ENCODE measurements around the gene RTKN2.

Gene RTKN2

DNA sequence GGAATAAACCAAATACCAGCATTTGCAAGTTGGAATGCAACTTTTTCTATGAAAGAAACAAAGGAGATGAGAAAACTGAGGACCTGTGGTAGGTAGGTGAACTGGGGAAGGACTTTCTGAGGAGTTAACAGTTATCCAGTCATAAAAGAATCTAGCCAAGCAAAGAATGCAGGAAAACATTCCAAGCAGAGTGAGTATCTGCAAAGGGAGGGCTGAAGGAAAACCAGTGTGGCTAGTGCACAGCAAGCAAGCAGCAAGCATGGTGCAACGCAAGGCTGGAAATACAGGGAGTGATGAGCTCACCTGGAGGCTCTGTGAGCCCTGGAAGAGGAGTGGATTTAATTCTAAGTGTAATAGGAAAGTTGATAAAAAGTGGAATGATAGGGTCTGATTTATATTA lies 44.0 kb downstream of the RTKN2 start:
- 92% methylated on average over 1 of the region's 1 CpG for WGBS
- Histone ChIP-seq H3K4me1 (ENCODE audit: insufficient read depth, low read length) (no peaks in the 10 kb centered on the region), H3K9me3 (ENCODE audit: insufficient read depth, low read depth, low read length) (no peaks in the 10 kb centered on the region)

DNA sequence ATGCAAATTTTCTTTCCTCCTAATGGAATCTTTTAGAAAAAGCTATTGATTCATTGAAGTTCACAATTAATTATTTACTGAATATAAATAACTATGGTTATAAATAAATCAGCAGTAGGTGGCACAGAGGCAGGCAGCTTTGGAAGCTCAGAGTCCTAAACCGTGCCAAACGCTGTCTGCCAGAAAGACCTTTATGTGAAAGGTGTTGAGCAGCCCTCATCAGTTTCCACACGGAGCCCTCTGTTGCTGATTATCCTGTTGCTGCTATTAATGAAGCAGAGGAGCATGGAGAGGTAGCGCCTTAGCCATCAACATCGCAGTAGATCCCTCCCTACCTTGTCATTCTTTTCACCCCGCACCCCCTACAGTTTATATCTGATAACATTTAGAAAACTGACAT lies 51.0 kb downstream of the RTKN2 start:
- H3K27me3 ChIP-seq (ENCODE audit: insufficient read depth, low read length): no peaks in the 10 kb centered on the region
- H3K4me3 ChIP-seq (ENCODE audit: low read length): no peak overlapping the region
- no peak overlapping the region for H3K9ac ChIP-seq (ENCODE audit: low read depth, low read length)
- 79% methylated on average over 5 of the region's 6 CpGs for WGBS
- no peak overlapping the region for H3K27ac ChIP-seq (ENCODE audit: low read depth, low read length)
- no peaks in the 10 kb centered on the region for H3K9me3 ChIP-seq (ENCODE audit: insufficient read depth, low read depth, low read length)
- H3K4me1 ChIP-seq (ENCODE audit: insufficient read depth, low read length): no peaks in the 10 kb centered on the region
- H3K36me3 ChIP-seq (ENCODE audit: insufficient read depth, low read length): peaks cover 6% of the 10 kb centered on the region; the same call in 1 of the 2 replicates

More for the DNA sequence above, 44.0 kb downstream of the RTKN2 start:
- H3K27me3 ChIP-seq (ENCODE audit: insufficient read depth, low read length): no peaks in the 10 kb centered on the region
- no peak overlapping the region for H3K27ac ChIP-seq (ENCODE audit: low read depth, low read length)
- peaks cover 4% of the 10 kb centered on the region; the same call in 1 of the 2 replicates for H3K36me3 ChIP-seq (ENCODE audit: insufficient read depth, low read length)
- H3K9ac ChIP-seq (ENCODE audit: low read depth, low read length): no peak overlapping the region
- H3K4me3 ChIP-seq (ENCODE audit: low read length): no peak overlapping the region

DNA sequence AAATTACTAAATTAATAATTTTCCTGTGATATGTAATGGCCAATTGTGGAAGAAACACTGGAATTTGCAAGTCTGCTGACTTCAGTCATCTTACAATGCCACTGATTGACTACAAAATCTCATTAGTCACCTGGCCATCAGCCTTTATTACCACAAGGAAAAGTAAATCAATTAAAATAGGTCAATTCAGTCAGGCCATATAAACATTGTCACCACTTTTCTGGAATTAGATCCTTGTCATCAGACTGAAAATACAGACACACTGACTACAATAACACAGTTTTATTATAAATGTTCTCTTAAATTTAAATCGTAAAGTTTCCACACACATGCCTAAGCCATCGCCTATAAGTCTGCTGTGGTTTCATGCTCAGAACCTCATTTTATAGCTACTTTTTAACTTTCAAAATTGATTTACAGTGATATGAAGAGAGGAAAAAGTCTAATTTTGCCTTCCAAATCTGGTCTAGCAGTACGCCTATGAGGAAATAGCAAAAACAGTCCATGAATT lies 54.2 kb downstream of the RTKN2 start:
- H3K27me3 ChIP-seq (ENCODE audit: insufficient read depth, low read length): no peaks in the 10 kb centered on the region
- no peak overlapping the region for H3K4me3 ChIP-seq (ENCODE audit: low read length)
- 100% methylated on average over 3 of the region's 3 CpGs for WGBS
- H3K4me1 ChIP-seq (ENCODE audit: insufficient read depth, low read length): no peaks in the 10 kb centered on the region
- H3K27ac ChIP-seq (ENCODE audit: low read depth, low read length): no peak overlapping the region
- H3K9me3 ChIP-seq (ENCODE audit: insufficient read depth, low read depth, low read length): no peaks in the 10 kb centered on the region
- peaks cover 11% of the 10 kb centered on the region; the same call in 1 of the 2 replicates for H3K36me3 ChIP-seq (ENCODE audit: insufficient read depth, low read length)
- H3K9ac ChIP-seq (ENCODE audit: low read depth, low read length): no peak overlapping the region

DNA sequence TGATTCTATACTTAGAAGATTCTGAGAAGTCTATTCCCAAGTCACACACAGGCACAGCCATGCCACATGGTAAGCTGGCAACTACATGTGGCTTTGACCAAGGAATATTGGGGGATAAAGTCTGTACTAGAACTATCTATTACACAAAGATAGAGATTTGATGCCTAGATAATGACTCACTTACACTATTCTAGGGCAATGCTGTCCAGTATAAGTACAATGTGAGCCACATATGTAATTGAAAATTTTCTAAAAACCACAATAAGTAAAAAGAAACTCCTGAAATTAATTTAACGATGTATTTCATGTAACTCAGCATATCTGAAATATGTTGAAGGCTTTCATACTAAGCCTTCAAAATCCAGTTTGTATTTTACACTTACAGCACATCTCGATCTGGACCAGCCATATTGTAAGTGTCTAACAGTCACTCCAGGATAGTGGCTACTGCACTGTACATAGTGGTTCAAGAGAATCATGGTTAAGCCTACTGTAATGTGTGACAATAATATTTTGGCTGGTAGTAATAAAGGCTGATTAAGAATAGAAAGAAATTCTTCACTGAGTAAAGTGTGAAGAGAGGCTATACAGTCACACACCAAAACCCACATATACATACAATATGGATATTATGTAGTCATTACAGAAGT lies 62.8 kb downstream of the RTKN2 start:
- H3K4me3 ChIP-seq (ENCODE audit: low read length): no peak overlapping the region
- no peaks in the 10 kb centered on the region for H3K27me3 ChIP-seq (ENCODE audit: insufficient read depth, low read length)
- no peaks in the 10 kb centered on the region for H3K9me3 ChIP-seq (ENCODE audit: insufficient read depth, low read depth, low read length)
- H3K27ac ChIP-seq (ENCODE audit: low read depth, low read length): no peak overlapping the region
- no peaks in the 10 kb centered on the region for H3K4me1 ChIP-seq (ENCODE audit: insufficient read depth, low read length)
- 96% methylated on average over 2 of the region's 2 CpGs for WGBS
- H3K9ac ChIP-seq (ENCODE audit: low read depth, low read length): no peak overlapping the region
- H3K36me3 ChIP-seq (ENCODE audit: insufficient read depth, low read length): peaks cover 20% of the 10 kb centered on the region

DNA sequence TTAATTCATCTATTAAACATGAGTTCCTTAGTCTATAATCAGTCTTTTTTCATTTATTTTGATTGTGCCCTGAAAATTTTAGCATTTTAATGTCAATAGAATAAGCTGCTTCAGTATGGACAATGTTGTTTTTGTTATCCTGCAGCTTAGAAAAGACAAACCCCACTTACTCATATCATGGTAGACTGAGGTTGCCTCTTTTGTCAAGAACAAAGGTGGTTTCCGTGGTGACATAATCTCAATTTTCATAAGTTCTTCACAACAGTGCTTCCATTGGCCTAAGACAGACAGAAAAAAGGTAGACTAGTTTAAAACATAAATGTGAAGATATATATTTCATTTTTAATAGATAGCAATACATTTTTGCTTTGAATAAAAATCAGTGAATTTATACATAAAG lies 69.1 kb downstream of the RTKN2 start:
- no peak overlapping the region for H3K4me3 ChIP-seq (ENCODE audit: low read length)
- peaks cover 52% of the 10 kb centered on the region for H3K36me3 ChIP-seq (ENCODE audit: insufficient read depth, low read length)
- H3K27ac ChIP-seq (ENCODE audit: low read depth, low read length): no peak overlapping the region
- no peaks in the 10 kb centered on the region for H3K9me3 ChIP-seq (ENCODE audit: insufficient read depth, low read depth, low read length)
- H3K27me3 ChIP-seq (ENCODE audit: insufficient read depth, low read length): no peaks in the 10 kb centered on the region
- H3K9ac ChIP-seq (ENCODE audit: low read depth, low read length): no peak overlapping the region
- 100% methylated on average over 1 of the region's 1 CpG for WGBS
- H3K4me1 ChIP-seq (ENCODE audit: insufficient read depth, low read length): no peaks in the 10 kb centered on the region

DNA sequence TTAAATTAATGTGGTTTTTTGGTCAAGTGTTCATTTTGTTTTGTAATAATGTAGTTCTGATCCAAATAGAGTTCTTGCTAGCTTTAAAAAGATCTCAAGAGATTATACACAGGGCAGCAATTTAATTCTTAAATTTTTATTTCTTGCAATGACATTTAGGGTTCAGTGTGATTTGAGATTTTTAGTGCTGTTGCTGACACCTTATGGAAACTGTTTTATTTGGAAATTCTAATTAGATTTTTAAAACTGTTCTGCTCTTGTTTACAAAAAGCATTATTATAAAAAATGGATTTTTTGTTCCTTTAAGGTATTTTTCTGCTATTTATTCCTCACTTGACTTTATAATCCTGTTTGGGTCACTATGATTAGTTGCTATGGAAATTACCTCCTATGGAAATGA lies 72.1 kb downstream of the RTKN2 start:
- Histone ChIP-seq H3K27ac (ENCODE audit: low read depth, low read length) (no peak overlapping the region), H3K27me3 (ENCODE audit: insufficient read depth, low read length) (no peaks in the 10 kb centered on the region), H3K4me3 (ENCODE audit: low read length) (no peak overlapping the region), H3K36me3 (ENCODE audit: insufficient read depth, low read length) (peaks cover 49% of the 10 kb centered on the region), H3K9me3 (ENCODE audit: insufficient read depth, low read depth, low read length) (no peaks in the 10 kb centered on the region), H3K9ac (ENCODE audit: low read depth, low read length) (no peak overlapping the region), H3K4me1 (ENCODE audit: insufficient read depth, low read length) (no peaks in the 10 kb centered on the region)

DNA sequence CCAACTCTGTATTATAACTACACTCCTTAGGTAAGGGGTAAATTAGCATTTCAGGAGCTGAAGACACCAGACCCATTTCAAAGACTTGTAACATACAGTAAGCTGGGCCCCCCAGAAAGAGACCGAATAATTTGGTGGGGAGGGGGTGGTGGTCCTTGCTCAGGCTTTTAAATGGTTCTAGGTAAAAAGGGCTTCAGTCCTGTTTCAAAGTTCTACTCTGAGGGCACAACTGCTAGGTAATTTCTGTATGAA lies 73.0 kb downstream of the RTKN2 start:
- Histone ChIP-seq H3K9ac (ENCODE audit: low read depth, low read length) (no peak overlapping the region), H3K9me3 (ENCODE audit: insufficient read depth, low read depth, low read length) (no peaks in the 10 kb centered on the region), H3K4me3 (ENCODE audit: low read length) (no peak overlapping the region), H3K27ac (ENCODE audit: low read depth, low read length) (no peak overlapping the region), H3K4me1 (ENCODE audit: insufficient read depth, low read length) (no peaks in the 10 kb centered on the region), H3K36me3 (ENCODE audit: insufficient read depth, low read length) (peaks cover 49% of the 10 kb centered on the region), H3K27me3 (ENCODE audit: insufficient read depth, low read length) (no peaks in the 10 kb centered on the region)
- WGBS: 75% methylated on average over 1 of the region's 1 CpG

DNA sequence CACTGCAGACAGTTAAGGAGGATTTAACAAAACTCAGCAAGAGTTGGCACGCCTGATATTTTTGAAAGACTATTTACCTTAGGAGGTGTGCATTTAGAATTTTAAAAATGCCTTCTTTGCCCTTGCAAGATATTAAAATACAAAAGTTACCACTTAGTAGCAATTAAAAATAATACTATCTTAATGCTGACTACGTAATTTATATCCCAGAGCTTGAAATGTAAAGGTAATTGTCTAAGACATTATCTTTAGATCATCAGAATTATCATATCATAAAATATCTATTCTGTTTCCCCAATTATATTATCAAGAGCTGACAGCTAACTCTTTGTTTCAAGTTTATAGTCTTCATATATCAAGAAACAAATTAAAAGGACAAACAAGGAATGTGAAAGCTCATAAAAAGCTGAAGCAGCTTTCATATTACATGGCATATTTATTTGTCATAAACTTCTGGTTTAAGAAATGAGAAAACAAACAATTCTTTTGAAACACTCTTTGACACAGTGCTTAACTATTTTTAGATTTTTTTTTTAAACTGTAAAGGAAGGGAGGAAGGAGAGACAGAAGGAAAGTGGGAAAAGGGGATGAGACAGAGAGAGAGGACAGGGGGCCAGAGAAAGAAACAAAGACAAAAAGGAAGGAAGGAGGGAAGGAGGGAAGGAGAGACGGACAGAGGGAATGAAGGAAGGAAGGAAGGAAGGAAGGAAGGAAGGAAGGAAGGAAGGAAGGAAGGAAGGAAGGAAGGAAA lies 73.5 kb downstream of the RTKN2 start:
- Histone ChIP-seq H3K4me1 (ENCODE audit: insufficient read depth, low read length) (no peaks in the 10 kb centered on the region), H3K27me3 (ENCODE audit: insufficient read depth, low read length) (no peaks in the 10 kb centered on the region), H3K36me3 (ENCODE audit: insufficient read depth, low read length) (peaks cover 49% of the 10 kb centered on the region), H3K9ac (ENCODE audit: low read depth, low read length) (no peak overlapping the region), H3K27ac (ENCODE audit: low read depth, low read length) (no peak overlapping the region), H3K4me3 (ENCODE audit: low read length) (no peak overlapping the region), H3K9me3 (ENCODE audit: insufficient read depth, low read depth, low read length) (no peaks in the 10 kb centered on the region)
- WGBS: 97% methylated on average over 2 of the region's 3 CpGs

DNA sequence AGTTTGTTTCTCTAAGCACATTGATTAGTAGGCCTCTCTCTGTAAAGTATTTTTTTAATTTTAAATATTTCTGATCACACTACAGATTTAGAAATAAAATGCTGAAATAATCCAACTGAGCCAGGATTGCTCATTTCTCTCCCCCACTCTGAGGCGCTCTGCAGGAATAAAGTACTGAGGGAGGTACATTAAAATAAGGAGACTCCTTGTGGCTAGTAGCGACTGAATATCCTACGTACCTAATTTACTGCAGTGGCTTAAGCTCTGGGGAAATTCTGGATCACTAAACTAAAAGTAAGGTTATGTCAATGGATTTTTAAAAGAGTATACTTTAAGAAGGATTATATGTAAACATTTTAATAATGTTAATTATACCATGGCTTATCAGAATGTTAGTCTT lies 75.2 kb downstream of the RTKN2 start:
- no peak overlapping the region for H3K27ac ChIP-seq (ENCODE audit: low read depth, low read length)
- WGBS: 77% methylated on average over 3 of the region's 3 CpGs
- H3K36me3 ChIP-seq (ENCODE audit: insufficient read depth, low read length): peaks cover 38% of the 10 kb centered on the region
- no peak overlapping the region for H3K9ac ChIP-seq (ENCODE audit: low read depth, low read length)
- no peak overlapping the region for H3K4me3 ChIP-seq (ENCODE audit: low read length)
- no peaks in the 10 kb centered on the region for H3K4me1 ChIP-seq (ENCODE audit: insufficient read depth, low read length)
- H3K9me3 ChIP-seq (ENCODE audit: insufficient read depth, low read depth, low read length): no peaks in the 10 kb centered on the region
- no peaks in the 10 kb centered on the region for H3K27me3 ChIP-seq (ENCODE audit: insufficient read depth, low read length)

DNA sequence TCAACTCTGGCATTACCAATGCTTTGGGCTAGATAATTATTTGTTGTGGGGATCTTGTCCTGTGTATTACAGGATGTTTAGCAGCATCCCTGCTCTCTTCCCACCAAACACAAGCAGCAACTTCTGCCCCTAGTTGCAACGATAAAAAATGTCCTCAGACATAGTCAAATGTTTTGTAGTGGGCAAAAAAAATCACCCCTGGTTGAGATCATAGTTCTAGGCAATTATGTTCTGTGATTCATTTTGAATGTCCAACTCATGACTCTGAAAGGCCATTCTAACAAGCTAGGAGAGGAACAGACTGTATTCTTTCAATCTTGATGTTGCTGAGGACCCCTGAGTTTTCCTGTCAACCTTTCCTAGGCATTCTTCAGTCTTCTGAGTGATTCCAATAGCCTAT lies 79.5 kb downstream of the RTKN2 start:
- H3K9ac ChIP-seq (ENCODE audit: low read depth, low read length): no peak overlapping the region
- no peak overlapping the region for H3K27ac ChIP-seq (ENCODE audit: low read depth, low read length)
- H3K27me3 ChIP-seq (ENCODE audit: insufficient read depth, low read length): no peaks in the 10 kb centered on the region
- H3K4me3 ChIP-seq (ENCODE audit: low read length): no peak overlapping the region
- H3K4me1 ChIP-seq (ENCODE audit: insufficient read depth, low read length): peaks cover 3% of the 10 kb centered on the region
- peaks cover 9% of the 10 kb centered on the region; the same call in 1 of the 2 replicates for H3K36me3 ChIP-seq (ENCODE audit: insufficient read depth, low read length)
- 85% methylated on average over 1 of the region's 1 CpG for WGBS
- no peaks in the 10 kb centered on the region for H3K9me3 ChIP-seq (ENCODE audit: insufficient read depth, low read depth, low read length)

DNA sequence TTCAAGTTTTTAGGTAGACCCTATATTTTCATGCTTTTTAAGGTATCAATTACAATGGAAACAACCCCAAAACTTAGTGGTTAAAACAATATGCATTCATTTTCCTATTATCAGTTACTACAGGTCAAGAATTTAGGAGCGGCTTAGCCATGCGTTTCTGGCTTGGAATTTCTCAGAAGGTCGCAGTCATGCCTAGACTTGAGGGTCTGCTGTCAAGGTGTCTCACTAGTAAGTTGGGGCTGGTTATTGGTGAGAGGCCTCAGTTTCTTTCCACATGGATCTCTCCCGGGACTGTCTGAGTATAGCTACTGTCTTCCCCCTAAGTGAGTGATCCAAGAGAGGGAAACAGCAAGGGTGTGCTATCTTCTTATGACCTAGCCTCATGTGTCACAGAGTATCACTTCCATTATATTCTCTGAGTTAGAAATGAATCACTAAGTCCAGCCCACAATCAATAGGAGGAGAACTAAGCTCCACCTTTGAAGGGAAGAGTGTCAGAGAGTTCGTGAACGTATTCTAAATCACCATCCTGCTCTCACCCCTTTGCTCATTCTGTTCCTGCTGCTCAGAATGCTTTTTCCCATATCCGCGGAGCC lies 80.5 kb downstream of the RTKN2 start:
- Histone ChIP-seq H3K36me3 (ENCODE audit: insufficient read depth, low read length) (peaks cover 12% of the 10 kb centered on the region; the same call in 1 of the 2 replicates), H3K27me3 (ENCODE audit: insufficient read depth, low read length) (no peaks in the 10 kb centered on the region), H3K9ac (ENCODE audit: low read depth, low read length) (no peak overlapping the region), H3K4me3 (ENCODE audit: low read length) (no peak overlapping the region), H3K27ac (ENCODE audit: low read depth, low read length) (no peak overlapping the region), H3K4me1 (ENCODE audit: insufficient read depth, low read length) (peaks cover 3% of the 10 kb centered on the region), H3K9me3 (ENCODE audit: insufficient read depth, low read depth, low read length) (no peaks in the 10 kb centered on the region)
- 94% methylated on average over 8 of the region's 8 CpGs for WGBS

Measured in HUES64 (cell line).